Skin of body (tissue), 2 donors: ENCODE measurements around the gene SLC9C1. TPM values are rescaled to one million over a fixed set of nuclear protein-coding genes. Genes with fewer than 3 reads are reported as not detected.
A peak's percentile ranks its signal among the peaks of the same experiment; 100 is the strongest.

Experiments used
- DNase-seq: peaks from one replicate; lab custom pipeline; 2025; lab: John Stamatoyannopoulos, UW
- total RNA-seq: library from RNA; depleted of rRNA; stranded (reverse); fragments of >200 nt; gene quantifications from one replicate; pipeline ENCODE4 v1.2.3, GENCODE V29; 2014

The SLC9C1 gene
- total RNA-seq, 1 donor from 2014 or later: 0.89 TPM

GRCh38 chr3:112307557-112307956 is 13.5 kb upstream of the SLC9C1 start:
- no peak for DNase-seq

DNA sequence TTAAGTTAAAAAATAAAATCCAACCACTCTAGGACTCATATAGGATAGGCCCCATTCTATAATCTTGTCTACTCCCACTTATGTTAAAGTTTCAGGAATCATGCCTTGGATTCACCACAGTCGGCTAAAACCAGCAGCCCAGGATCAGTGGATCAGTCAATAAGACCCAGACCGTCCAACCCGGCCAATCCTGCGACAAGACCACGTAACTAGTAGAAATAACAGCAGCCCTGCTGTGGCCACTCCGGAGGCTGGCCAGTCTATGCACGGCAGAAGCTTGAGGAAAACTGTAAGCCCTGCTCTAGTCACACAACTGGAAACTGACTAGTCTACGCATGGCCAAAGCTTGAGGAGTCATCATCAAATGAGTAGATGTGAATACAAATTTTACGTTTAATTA is 12.8 kb upstream of the SLC9C1 start:
- DNase-seq: no peak

GRCh38 chr3:112304611-112305010 is 10.6 kb upstream of the SLC9C1 start:
- DNase-seq: no peak

GRCh38 chr3:112303764-112304325 is 9.8 kb upstream of the SLC9C1 start:
- peak; percentile 29 for DNase-seq

DNA sequence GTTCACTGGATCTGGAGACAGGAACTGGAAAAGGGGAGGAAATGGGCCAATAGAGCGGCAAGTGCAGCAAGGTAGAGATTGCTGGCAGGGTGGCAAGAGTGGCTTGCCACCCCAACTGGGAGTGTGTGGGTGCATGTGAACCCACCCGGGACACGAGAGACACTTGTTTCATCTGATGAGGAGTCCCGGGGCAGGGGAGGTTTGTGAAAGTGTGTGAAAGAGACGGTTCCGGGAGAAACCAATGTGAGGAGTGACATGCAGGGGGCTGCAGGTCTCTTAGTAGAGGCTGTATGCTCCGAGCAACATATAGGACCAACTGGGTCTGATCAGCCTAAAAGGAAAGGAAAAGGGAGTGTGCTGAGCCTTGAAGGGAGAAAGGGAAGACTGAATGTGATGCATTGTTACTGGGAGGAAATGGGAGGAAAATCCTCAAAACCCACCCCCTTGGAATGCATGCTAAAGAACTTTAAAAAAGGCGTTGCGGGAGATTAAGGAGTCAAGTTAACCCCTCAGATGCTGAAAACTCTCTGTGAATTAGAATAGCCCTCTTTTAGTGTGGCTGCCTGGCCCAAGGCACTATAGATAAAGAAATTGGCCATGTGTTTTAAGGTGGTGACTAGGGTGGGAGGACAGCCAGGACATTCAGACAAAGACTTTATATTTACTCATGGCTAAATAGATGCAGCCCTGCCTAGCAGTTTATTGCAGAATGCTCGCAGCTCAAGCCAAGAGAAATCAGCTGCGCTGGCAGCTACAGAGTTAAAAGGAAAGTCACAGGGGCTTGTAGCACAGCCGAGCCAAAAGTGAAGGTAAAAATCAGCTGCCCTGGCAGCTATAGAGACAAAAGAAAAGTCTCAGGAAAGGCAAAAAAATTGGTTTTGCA is 9.1 kb upstream of the SLC9C1 start:
- peak; percentile 15 for DNase-seq

- DNase-seq: no peak
These were observed 8.3 kb upstream of the SLC9C1 start for GRCh38 chr3:112302150-112302830.

DNA sequence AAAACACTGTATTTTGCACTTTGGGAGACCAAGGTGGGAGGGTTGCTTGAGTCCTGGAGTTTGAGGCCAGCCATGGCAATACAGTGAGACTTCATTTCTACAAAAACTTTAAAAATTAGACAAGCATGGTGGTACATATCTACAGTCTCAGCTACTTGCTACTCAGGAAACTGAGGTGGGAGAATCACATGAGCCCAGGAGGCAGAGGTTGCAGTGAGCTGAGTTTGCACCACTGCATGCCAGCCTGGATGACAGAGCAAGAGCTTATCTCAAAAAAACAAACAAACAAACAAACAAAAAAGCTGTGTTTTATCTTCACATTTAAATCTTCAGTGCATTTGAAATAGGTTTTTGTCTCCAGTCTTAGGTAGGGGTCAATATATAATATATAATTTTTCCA is 4.8 kb upstream of the SLC9C1 start:
- DNase-seq: no peak

DNA sequence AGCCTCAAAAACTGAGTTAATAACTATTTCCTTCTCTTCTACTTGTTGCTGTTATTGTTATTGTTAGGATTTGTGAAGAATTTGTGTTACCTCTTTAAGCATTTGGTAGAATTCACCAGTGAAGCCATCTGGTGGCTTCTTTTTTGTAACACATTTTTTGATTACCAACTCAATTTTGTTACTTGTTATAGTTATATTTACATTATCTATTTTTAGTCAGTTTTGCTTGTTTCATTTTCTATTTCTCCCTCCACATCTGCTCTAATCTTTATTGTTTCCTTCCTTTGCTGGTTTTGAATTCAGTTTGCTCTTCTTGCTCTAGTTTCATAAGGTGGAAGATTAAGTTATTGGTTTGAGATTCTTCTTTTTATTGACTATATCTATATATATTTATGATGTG is 3.7 kb upstream of the SLC9C1 start:
- no peak for DNase-seq

- no peak for DNase-seq
These were observed 5.0 kb downstream of the SLC9C1 start for GRCh38 chr3:112289011-112289410.

DNA sequence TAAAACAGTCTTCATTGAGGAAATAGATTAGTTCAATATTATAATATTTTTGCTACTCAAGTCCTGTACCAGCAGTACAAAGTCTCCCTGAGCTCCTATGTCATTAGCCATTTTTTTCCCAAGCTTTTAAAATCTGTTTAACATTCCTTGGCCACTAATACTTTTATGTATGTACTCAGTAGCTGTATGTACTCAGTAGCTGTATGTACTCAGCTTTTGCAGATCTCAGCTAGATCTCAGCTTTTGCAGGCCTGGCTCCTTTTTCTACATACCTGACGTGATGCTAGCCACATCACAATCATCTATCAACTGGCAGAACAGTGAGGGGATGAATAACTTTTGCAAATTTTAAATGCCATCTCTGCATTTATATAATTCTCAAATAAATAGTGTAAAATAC is 13.8 kb downstream of the SLC9C1 start:
- no peak for DNase-seq

DNA sequence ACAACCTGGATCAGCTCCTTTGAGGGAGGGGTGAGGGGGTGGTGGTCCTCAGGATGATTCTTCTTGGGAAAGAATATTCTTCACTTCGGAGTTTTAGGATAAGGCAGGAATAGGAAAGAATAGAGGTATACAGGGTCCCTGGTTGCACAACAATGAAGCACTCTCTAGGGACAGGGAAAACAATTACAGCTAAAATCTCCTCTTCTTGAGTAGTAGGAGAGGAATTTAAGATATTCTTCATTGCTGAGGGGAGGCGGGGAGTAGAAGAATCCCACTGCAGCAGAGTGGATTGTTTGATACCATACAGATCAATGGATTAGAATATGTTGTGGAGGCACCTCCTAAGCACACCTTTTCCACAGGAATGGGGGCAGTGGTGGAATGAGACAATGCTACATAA is 20.5 kb downstream of the SLC9C1 start:
- no peak for DNase-seq

GRCh38 chr3:112261742-112262141 is 32.3 kb downstream of the SLC9C1 start:
- no peak for DNase-seq

- DNase-seq: no peak
These were observed 33.5 kb downstream of the SLC9C1 start for GRCh38 chr3:112260563-112260962.

DNA sequence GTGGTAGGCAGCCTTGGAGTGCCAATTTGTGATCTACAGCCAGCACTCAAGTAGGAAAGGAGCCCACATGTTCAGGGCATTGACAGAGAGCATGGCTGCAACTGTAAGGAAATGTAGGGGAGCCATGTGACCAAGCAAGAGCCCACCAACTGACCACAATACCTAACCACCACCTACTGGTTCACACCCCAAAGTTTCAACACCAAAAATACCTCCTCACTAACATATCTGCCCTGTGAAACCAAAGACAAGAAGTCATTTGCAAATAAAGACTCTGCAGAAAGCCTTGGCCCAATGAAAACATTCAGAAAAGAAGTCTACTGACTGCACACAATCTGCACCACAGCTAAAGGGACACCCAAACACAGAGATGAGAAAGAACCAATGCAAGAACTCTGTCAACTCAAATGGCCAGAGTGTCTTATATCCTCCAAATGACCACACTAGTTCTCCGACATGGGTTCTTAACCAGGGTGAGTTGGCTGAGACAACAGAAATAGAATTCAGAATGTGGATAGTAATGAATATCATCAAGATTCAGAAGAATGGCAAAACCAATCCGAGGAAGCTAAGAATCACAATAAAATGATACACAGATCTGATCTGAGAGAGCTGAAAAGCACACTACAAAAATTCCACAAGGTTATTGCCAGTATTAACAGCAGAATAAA is 40.6 kb downstream of the SLC9C1 start:
- no peak for DNase-seq

DNA sequence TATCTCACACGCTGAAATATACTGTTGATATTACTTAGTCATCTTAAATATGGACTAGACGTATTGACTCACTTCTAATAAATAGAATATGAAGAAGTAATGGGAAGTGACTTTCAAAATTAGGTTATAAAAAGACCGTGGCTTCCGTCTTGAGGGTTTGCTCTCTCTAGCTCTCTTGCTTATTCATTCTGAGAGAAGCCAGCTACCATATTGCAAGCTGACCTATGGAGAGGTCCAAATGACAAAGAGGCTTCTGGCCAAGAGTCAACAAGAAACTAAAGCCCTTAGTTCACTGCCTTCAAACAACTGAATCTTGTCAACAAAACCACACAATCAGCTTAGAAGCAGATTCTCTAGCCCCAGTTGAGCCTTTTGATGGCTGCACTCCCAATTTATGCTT is 46.1 kb downstream of the SLC9C1 start:
- no peak for DNase-seq

DNA sequence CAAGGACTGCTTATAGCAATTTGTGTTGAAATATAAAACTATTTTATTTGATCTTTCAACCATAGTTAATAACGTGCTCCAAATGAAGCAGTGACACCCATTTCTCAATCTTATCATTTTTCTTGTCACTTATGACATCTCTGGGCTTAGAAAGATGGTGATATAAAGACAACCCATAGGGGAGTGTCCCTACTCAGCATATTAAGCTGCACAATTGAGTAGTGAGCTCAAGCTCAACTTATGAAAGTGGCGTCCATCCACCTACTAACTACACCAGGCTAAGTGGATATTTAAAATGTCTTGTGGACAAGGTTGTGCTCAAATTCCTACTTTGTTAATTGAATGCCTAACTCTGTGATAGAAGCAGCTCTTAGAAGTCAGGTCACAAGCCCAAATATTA is 46.7 kb downstream of the SLC9C1 start:
- no peak for DNase-seq

GRCh38 chr3:112233083-112233482 is 60.9 kb downstream of the SLC9C1 start:
- no peak for DNase-seq

GRCh38 chr3:112231727-112232126 is 62.3 kb downstream of the SLC9C1 start:
- no peak for DNase-seq

GRCh38 chr3:112230033-112230432 is 64.0 kb downstream of the SLC9C1 start:
- no peak for DNase-seq

- no peak for DNase-seq
These were observed 65.2 kb downstream of the SLC9C1 start for GRCh38 chr3:112228786-112229185.

GRCh38 chr3:112200317-112200666 is 93.7 kb downstream of the SLC9C1 start:
- no peak for DNase-seq
